ENCODE results near the gene LRRN4CL.
A peak's percentile ranks its signal among the peaks of the same experiment; 100 is the strongest.

The LRRN4CL gene

DNA sequence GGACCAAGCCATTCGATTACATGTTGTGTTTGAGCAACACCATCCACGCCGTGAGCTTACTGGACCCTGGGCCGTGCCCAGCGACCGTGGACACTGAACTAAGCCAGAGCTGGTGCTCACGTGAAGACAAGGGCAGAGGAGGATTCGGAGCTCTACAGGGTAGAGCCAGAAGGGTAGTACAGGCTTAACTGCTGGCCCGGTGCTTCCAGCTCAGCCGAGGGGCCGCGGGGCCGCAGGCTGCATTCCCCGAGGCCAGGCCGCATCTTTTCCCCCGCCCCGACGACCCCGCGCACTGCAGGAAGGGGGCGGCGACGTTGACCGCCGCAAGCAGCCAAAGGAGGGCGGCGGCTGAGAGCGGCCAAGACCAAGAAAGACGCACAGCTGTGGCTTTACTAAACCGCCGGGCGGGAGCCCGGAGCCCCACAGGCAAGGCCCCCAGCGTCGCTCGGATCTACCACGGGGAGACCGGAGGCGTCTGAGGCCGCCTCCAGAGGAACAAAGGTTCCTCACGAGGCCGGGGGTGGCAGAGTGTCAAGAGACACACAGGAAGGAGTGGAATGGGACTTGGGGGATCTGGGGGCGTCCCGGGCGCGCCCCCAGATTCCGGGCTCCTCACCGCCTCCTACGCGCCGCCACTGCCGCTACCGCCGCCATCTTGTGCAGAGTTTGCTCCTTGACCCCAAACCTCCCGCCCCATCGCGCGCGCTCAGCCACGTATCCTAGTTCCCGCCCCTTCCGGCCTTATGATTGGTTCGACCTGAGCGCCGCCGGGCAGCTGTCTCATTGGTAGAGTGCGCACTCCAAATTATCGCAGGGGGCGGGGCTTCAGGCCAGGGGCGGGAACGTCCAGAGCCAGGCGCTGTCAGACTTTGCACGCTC is 43.1 kb downstream of the LRRN4CL start, which contains the start of gene GANAB:
Gene GANAB, minus strand, starts transcription at position 668 of the 879 bp plus-strand sequence. Its CDS starts 14 bp downstream, at position 654.
- peak; percentile 96 to 99 (median 98) for DNase-seq

GRCh38 chr11:62645671-62645945 is 43.7 kb downstream of the LRRN4CL start:
- DNase-seq = no peak

DNA sequence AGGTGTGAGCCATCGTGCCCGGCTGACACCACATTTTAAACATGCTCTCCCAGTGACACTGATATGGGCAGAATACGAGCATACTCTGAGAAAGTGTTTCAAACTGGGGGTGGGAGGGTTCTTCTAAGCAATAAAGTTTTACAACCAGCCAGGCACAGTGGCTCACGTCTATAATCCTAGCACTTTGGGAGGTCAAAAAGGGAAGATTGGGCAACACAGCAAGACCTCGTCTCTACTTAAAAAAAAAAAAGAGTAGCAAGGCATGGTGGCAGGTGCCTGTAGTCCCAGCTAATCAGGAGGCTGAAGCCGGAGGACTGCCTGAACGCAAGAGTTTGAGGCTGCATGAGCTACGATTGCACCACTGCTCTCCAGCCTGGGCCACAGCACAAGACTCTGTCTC is 45.1 kb downstream of the LRRN4CL start:
- no peak for DNase-seq

All from activated CD4-positive, CD25-positive, alpha-beta regulatory T cell (primary cell).